Measurements from ENCODE around the gene ADAM33.

Gene ADAM33

GRCh38 chr20:3681931-3682781 is at the start of gene ADAM33:
ADAM33 (minus strand) TSS chr20:3682010; CDS start chr20:3682004, 6 bp downstream.
- no peak for DNase-seq (ENCODE audit: low read depth in 2 of 3, low spot score in 1 of 3)

- no peak for DNase-seq (ENCODE audit: low read depth in 2 of 3, low spot score in 1 of 3)
Observed at GRCh38 chr20:3730803-3731672, 49.2 kb upstream of the ADAM33 start.

- no peak for DNase-seq (ENCODE audit: low read depth in 2 of 3, low spot score in 1 of 3)
Observed at GRCh38 chr20:3729811-3730540, 48.2 kb upstream of the ADAM33 start.

GRCh38 chr20:3729378-3729777 is 47.6 kb upstream of the ADAM33 start:
- DNase-seq (ENCODE audit: low read depth in 2 of 3, low spot score in 1 of 3) = no peak

- DNase-seq (ENCODE audit: low read depth in 2 of 3, low spot score in 1 of 3) = no peak
Observed at GRCh38 chr20:3728876-3729275, 47.1 kb upstream of the ADAM33 start.

- no peak for DNase-seq (ENCODE audit: low read depth in 2 of 3, low spot score in 1 of 3)
Observed at GRCh38 chr20:3728354-3728753, 46.5 kb upstream of the ADAM33 start.

- DNase-seq (ENCODE audit: low read depth in 2 of 3, low spot score in 1 of 3) = no peak
Observed at GRCh38 chr20:3727401-3728021, 45.7 kb upstream of the ADAM33 start.

- no peak for DNase-seq (ENCODE audit: low read depth in 2 of 3, low spot score in 1 of 3)
Observed at GRCh38 chr20:3724356-3724755, 42.5 kb upstream of the ADAM33 start.

GRCh38 chr20:3723284-3723683 is 41.5 kb upstream of the ADAM33 start:
- DNase-seq (ENCODE audit: low read depth in 2 of 3, low spot score in 1 of 3) = no peak

- DNase-seq (ENCODE audit: low read depth in 2 of 3, low spot score in 1 of 3) = no peak
Observed at GRCh38 chr20:3721912-3722311, 40.1 kb upstream of the ADAM33 start.

GRCh38 chr20:3720626-3721025 is 38.8 kb upstream of the ADAM33 start:
- no peak for DNase-seq (ENCODE audit: low read depth in 2 of 3, low spot score in 1 of 3)

GRCh38 chr20:3720068-3720467 is 38.3 kb upstream of the ADAM33 start:
- DNase-seq (ENCODE audit: low read depth in 2 of 3, low spot score in 1 of 3) = no peak

- no peak for DNase-seq (ENCODE audit: low read depth in 2 of 3, low spot score in 1 of 3)
Observed at GRCh38 chr20:3719046-3719445, 37.2 kb upstream of the ADAM33 start.

GRCh38 chr20:3716195-3716834 is 34.5 kb upstream of the ADAM33 start:
- DNase-seq (ENCODE audit: low read depth in 2 of 3, low spot score in 1 of 3) = peak in 2 of 3 donors; percentile 3 to 10

- DNase-seq (ENCODE audit: low read depth in 2 of 3, low spot score in 1 of 3) = no peak
Observed at GRCh38 chr20:3714092-3714491, 32.3 kb upstream of the ADAM33 start.

GRCh38 chr20:3712279-3712873 is 30.6 kb upstream of the ADAM33 start, which contains the start of gene SIGLEC1:
SIGLEC1 (minus strand) TSS chr20:3712600; CDS start chr20:3707128, 5,472 bp downstream.
- DNase-seq (ENCODE audit: low read depth in 2 of 3, low spot score in 1 of 3) = no peak

GRCh38 chr20:3711484-3711941 is 29.7 kb upstream of the ADAM33 start:
- no peak for DNase-seq (ENCODE audit: low read depth in 2 of 3, low spot score in 1 of 3)

- peak; percentile 49 to 83 (median 67) for DNase-seq (ENCODE audit: low read depth in 2 of 3, low spot score in 1 of 3)
Observed at GRCh38 chr20:3710703-3711483, 29.1 kb upstream of the ADAM33 start.

GRCh38 chr20:3710011-3710466 is 28.2 kb upstream of the ADAM33 start:
- DNase-seq (ENCODE audit: low read depth in 2 of 3, low spot score in 1 of 3) = no peak
